GM23248 (cell line): ENCODE data around the gene FAM110A. TPM values are rescaled to one million over a fixed set of nuclear protein-coding genes. Genes with fewer than 3 reads are reported as not detected.

Experiments
- DNase-seq: peaks from one replicate; pipeline ENCODE4 v3.0.0-alpha.2; 2015
- H2AFZ ChIP-seq: fragments of 200-600 bp; sonication (generic); 2 replicates; pipeline ENCODE4 v1.6.1; 2016; ENCODE audit warnings: antibody characterized with exemption
- H3F3A ChIP-seq: fragments of 200-600 bp; sonication (generic); 2 replicates; pipeline ENCODE4 v1.6.1; 2016; ENCODE audit warnings: mild to moderate bottlenecking, antibody characterized with exemption, mixed run types; ENCODE audit not compliant: insufficient read depth
- H3K27ac ChIP-seq: fragments of 200-600 bp; sonication (generic); 2 replicates; pipeline ENCODE4 v1.5.1; 2016; ENCODE audit warnings: mild to moderate bottlenecking
- H3K27me3 ChIP-seq: fragments of 200-600 bp; sonication (generic); replicated peaks from 2 replicates; pipeline ENCODE4 v1.6.1; 2016; ENCODE audit warnings: mild to moderate bottlenecking; ENCODE audit not compliant: insufficient read depth
- H3K36me3 ChIP-seq: fragments of 200-600 bp; sonication (generic); 2 replicates; pipeline ENCODE4 v1.6.1; 2016; ENCODE audit warnings: low read depth, mild to moderate bottlenecking
- H3K4me1 ChIP-seq: fragments of 200-600 bp; sonication (generic); 2 replicates; pipeline ENCODE4 v1.6.1; 2016; ENCODE audit warnings: mild to moderate bottlenecking; ENCODE audit not compliant: insufficient read depth
- H3K4me2 ChIP-seq: fragments of 200-600 bp; sonication (generic); one replicate; pipeline ENCODE4 v1.6.1; 2016; ENCODE audit warnings: mild to moderate bottlenecking; ENCODE audit not compliant: unreplicated experiment
- H3K4me3 ChIP-seq: fragments of 200-600 bp; sonication (generic); 2 replicates; pipeline ENCODE4 v1.5.1; 2016; ENCODE audit warnings: mild to moderate bottlenecking
- H3K79me2 ChIP-seq: fragments of 200-600 bp; sonication (generic); 2 replicates; pipeline ENCODE4 v1.6.1; 2016; ENCODE audit warnings: mild to moderate bottlenecking; ENCODE audit not compliant: insufficient read depth
- H3K9ac ChIP-seq: fragments of 200-600 bp; sonication (generic); 2 replicates; pipeline ENCODE4 v1.6.1; 2016; ENCODE audit warnings: mild to moderate bottlenecking
- H3K9me2 ChIP-seq: fragments of 200-600 bp; sonication (generic); 2 replicates; pipeline ENCODE4 v1.6.1; 2016; ENCODE audit warnings: mixed run types, mild to moderate bottlenecking, moderate library complexity; ENCODE audit not compliant: insufficient read depth
- H3K9me3 ChIP-seq: fragments of 200-600 bp; sonication (generic); one replicate; pipeline ENCODE4 v1.6.1; 2017; ENCODE audit warnings: low read depth
- H4K20me1 ChIP-seq: fragments of 200-600 bp; sonication (generic); 2 replicates; pipeline ENCODE4 v1.6.0; 2016; ENCODE audit not compliant: insufficient read depth
- EZH2 ChIP-seq: fragments of 200-600 bp; sonication (generic); IDR thresholded peaks from 2 replicates; pipeline ENCODE4 v1.6.1; 2018; ENCODE audit warnings: antibody characterized with exemption, mild to moderate bottlenecking; ENCODE audit not compliant: insufficient read depth, poor library complexity, severe bottlenecking
- EZH2phosphoT487 ChIP-seq: fragments of 200-600 bp; sonication (generic); IDR thresholded peaks from 2 replicates; pipeline ENCODE4 v1.6.1; 2018; ENCODE audit warnings: antibody characterized with exemption, moderate library complexity, mild to moderate bottlenecking, low read depth; ENCODE audit not compliant: insufficient read depth
- WGBS, 2 experiments: methylation state at CpG; one replicate each; pipeline ENCODE4 v1.1.6; 2015 to 2017; ENCODE audit warnings: low lambda C conversion rate in 2 of 2, low coverage in 1 of 2; ENCODE audit errors: missing lambda C conversion rate in 2 of 2; 5-methylcytosine and 5-hydroxymethylcytosine counted together
- in situ Hi-C: fragments of 300-500 bp; cut with MboI; formaldehyde crosslinking; loops from 2 replicates; pipeline ENCODE4 v1.15.0; 2020
- polyA plus RNA-seq: library from polyadenylated mRNA; unstranded; fragments of >200 nt; fragmentation: Nextera tagmentation; extraction: Ambion mirVana; gene quantifications from 2 replicates; pipeline ENCODE4 v1.2.1, GENCODE V29; 2016
- total RNA-seq: library from RNA; depleted of rRNA; stranded (reverse); fragments of >200 nt; shearing (Covaris generic); gene quantifications from 2 replicates; pipeline ENCODE4 v1.2.3, GENCODE V29; 2014

Gene FAM110A
- total and polyA plus RNA-seq, 2 experiments from 2014 or later, result 2.6 to 3.8 TPM

DNA sequence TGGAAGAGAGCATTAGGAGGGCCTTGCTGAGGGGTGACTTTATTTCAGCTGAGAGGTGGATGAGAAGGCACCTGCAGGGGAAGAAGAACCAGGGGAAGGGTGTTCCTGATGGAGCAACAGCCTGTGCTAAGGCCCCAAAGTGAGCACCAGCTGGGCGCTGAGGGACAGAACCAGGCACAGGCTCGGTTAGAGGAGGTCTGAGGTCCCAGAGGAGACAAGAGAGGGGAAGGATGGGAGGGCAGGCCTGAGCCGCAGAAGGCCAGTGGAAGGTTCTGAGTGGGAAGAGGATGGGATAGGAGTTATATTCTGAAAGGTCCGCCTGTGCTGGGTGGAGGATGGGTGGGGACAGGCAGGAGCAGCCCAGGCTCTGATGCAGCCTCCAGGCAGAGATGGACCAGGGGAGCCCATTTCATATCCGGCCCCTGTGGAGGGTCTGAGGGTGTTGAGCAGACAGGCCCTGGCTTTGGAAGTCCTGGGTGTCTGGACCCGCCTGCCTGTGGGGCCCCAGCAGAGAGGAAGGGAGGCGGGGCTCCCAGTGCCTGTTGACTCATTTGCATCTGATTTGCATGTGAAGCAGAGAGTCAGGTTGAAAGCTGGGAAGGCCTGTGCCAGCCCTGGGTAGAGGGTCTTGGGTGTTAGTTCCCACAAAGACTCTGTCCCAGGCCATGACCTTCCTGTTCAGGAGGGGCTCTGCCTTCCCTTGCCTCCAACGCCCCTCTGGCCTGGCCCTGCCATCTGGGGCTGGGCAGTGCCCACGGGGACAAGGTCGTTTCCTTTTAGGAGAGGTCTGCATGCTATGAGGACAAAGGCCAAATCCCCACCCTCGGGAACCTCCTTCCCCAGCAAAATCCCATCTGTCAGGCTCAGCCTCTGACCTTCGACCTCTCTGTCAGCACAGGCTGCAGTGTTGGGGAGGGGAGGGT is 10.6 kb upstream of the FAM110A start:
- Histone ChIP-seq H3K4me3 (no peak overlapping the region), H3K9me3 (no peaks in the 10 kb centered on the region), H3K79me2 (no peaks in the 10 kb centered on the region), H3K36me3 (no peaks in the 10 kb centered on the region), H3K27ac (no peak overlapping the region), H3K27me3 (no peaks in the 10 kb centered on the region), H3F3A (no peaks in the 10 kb centered on the region), H3K9me2 (no peaks in the 10 kb centered on the region), H4K20me1 (no peaks in the 10 kb centered on the region), H3K4me1 (no peaks in the 10 kb centered on the region), H3K4me2 (no peak overlapping the region), H3K9ac (no peak overlapping the region), H2AFZ (no peak overlapping the region)
- no peak for DNase-seq
- in situ Hi-C loops, result loop anchor here (25.0 kb wide), 1 partner anchor 389 kb away; the partner anchor contains the start of gene C20orf202
- 72 to 75% methylated on average over 11 to 12 of the region's 12 CpGs for WGBS, 2 experiments
- TF ChIP-seq EZH2 (no peak), EZH2phosphoT487 (no peak)

DNA sequence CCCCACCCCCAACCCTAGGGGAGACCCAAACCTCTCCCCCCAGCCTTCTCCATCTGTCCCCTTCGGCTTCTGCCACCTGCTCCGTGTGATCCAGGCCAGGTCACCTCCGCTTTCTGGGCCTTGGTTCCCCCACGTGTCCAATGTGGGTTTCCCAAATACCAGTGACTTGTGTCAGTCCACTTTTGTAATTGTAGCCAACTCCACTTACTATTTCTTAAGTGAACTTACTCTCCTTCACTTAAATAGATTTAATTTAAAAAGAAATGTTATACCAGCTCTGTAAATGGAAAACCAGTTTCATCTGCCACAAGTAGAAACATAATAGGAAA is 10.0 kb upstream of the FAM110A start:
- no peaks in the 10 kb centered on the region for H4K20me1 ChIP-seq
- H3K9me2 ChIP-seq, result no peaks in the 10 kb centered on the region
- H3F3A ChIP-seq, result no peaks in the 10 kb centered on the region
- H3K27ac ChIP-seq, result no peak overlapping the region
- no peaks in the 10 kb centered on the region for H3K27me3 ChIP-seq
- no peak overlapping the region for H3K4me2 ChIP-seq
- H3K9me3 ChIP-seq, result no peaks in the 10 kb centered on the region
- TF ChIP-seq EZH2phosphoT487 (no peak), EZH2 (no peak)
- H2AFZ ChIP-seq, result no peak overlapping the region
- DNase-seq, result no peak
- no peak overlapping the region for H3K4me3 ChIP-seq
- no peak overlapping the region for H3K9ac ChIP-seq
- in situ Hi-C loops, result loop anchor here (25.0 kb wide), 1 partner anchor 389 kb away; the partner anchor contains the start of gene C20orf202
- H3K4me1 ChIP-seq, result no peaks in the 10 kb centered on the region
- H3K79me2 ChIP-seq, result no peaks in the 10 kb centered on the region
- no peaks in the 10 kb centered on the region for H3K36me3 ChIP-seq
- WGBS, 2 experiments, result 92 to 93% methylated on average over 4 of the region's 4 CpGs

DNA sequence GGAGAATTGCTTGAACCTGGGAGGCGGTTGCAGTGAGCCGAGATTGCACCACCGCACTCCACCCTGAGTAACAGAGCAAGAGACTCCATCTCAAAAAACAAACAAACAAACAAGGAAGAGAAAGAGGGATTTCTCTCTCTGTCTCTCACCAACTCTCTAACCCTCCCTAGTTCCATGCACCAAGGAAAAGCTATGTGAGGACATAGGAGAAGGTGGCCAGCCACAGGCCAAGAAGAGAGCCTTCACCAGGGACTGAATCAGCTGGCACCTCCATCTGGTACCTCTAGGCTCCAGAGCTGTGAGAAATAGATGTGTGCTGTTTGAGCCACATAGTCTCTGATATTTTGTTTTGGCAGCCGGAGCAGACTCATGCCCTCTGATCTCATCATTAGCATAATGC is 9.0 kb upstream of the FAM110A start:
- no peaks in the 10 kb centered on the region for H3K36me3 ChIP-seq
- H3K27ac ChIP-seq, result no peak overlapping the region
- H3K27me3 ChIP-seq, result no peaks in the 10 kb centered on the region
- H2AFZ ChIP-seq, result no peak overlapping the region
- in situ Hi-C loops, result loop anchor here (25.0 kb wide), 1 partner anchor 388 kb away; the partner anchor contains the start of gene C20orf202
- H3K4me2 ChIP-seq, result no peak overlapping the region
- H3K4me1 ChIP-seq, result peaks cover 8% of the 10 kb centered on the region
- no peaks in the 10 kb centered on the region for H3K79me2 ChIP-seq
- peaks cover 6% of the 10 kb centered on the region; the same call in 1 of the 2 replicates for H3F3A ChIP-seq
- 81 to 94% methylated on average over 4 of the region's 4 CpGs for WGBS, 2 experiments
- TF ChIP-seq EZH2, result no peak
- TF ChIP-seq EZH2phosphoT487, result no peak
- H3K9me3 ChIP-seq, result no peaks in the 10 kb centered on the region
- no peaks in the 10 kb centered on the region for H4K20me1 ChIP-seq
- no peaks in the 10 kb centered on the region for H3K9me2 ChIP-seq
- DNase-seq, result no peak
- H3K4me3 ChIP-seq, result no peak overlapping the region
- no peak overlapping the region for H3K9ac ChIP-seq

DNA sequence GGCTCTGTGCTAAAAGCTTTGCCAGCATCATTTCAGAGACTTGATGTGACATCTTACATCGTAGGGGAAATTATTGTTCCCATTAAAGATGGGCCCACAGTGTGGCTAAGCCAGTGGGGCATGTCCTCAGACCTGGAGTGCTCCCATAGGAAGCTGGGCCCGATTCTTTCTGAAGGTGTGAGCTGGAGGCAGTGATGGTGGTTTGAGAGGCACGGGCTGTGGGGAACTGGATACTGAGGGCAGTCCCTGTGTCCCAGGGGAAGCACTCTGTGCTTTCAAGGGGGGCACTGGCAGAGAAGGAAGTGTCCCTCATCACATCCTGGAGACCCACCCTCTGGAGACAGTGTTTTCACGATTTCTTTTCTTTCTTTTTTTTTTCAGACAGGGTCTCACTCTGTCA is 8.6 kb upstream of the FAM110A start:
- Histone ChIP-seq H3F3A (peaks cover 11% of the 10 kb centered on the region; the same call in 1 of the 2 replicates), H4K20me1 (no peaks in the 10 kb centered on the region), H3K79me2 (no peaks in the 10 kb centered on the region), H3K4me3 (no peak overlapping the region), H3K9ac (no peak overlapping the region), H3K27ac (no peak overlapping the region), H3K4me1 (peaks cover 12% of the 10 kb centered on the region), H3K36me3 (no peaks in the 10 kb centered on the region), H3K9me2 (no peaks in the 10 kb centered on the region), H3K9me3 (no peaks in the 10 kb centered on the region), H3K4me2 (no peak overlapping the region), H2AFZ (no peak overlapping the region), H3K27me3 (no peaks in the 10 kb centered on the region)
- in situ Hi-C loops, result loop anchor here (25.0 kb wide), 1 partner anchor 387 kb away; the partner anchor contains the start of gene C20orf202
- no peak for TF ChIP-seq EZH2
- TF ChIP-seq EZH2phosphoT487, result no peak
- 82 to 89% methylated on average over 3 to 4 of the region's 4 CpGs for WGBS, 2 experiments
- DNase-seq, result no peak
